Left hindlimb (tissue), 1 donor: ENCODE data around the gene EPB41L1.

Experiments used
- DNase-seq: peaks from one replicate; pipeline ENCODE4 v3.0.0-alpha.2; 2018

EPB41L1 gene

DNA sequence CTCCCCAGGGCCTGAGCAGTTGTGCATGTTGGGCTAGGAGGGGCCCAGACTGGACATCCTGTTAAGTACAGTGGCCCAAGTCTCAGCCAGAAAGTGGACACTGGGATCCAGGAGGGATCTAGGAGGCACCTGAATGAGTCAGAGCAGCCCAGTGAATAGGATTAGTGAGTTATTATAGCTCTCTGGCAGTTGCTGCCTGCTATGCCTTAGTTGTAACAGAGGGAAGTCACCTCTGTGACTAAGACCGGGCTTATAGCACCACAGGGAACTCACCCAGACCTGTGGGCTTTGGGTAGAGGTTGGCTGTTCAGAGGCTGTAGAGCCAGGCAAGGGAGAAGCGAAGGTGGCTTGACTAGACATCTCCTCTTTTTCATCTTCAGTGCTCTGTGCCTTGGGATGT lies 42.7 kb downstream of the EPB41L1 start:
- DNase-seq: no peak

DNA sequence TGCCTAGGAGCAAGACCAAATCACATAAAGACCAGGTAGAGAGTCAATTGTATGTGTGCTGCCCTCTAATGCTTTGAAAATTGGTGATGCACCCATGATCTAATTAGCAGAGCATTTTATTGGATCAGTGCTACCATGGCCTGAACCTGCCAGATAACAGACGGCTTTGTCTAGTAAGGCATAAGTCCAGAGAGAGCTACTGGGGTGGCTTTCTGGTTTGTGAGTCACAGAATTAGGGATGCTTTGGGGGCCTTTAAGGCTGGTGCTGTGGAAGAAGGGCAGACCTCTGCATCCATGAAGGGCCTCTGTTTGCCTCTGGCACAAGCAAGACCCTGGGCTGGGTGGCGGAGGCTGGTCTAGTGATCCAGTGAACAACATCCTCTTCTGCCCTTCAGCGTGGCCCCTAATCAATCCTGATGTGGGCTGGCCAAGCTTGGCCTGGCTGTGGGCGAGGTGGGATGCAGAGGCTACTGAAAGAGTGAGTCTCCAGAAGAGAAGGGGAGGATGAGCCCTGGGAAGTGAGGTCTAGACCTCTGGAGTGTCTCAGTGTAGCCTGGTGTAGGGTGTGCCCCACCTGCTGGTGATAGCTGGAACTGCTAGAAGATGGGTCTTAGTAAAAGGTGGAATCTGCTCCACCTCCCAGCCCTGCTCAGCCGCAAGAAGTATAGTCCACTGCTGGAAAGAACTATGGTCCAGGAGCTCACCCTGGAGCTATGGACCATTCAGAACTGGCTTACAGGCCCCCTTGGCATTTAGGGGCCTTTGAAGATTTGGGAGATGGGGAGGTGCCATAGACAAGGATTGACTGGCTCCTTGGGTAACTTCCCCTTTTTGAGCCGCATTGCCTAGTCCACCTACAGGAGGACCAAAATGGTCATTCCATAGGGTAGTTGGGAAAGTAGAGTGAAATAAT lies 45.1 kb downstream of the EPB41L1 start:
- peak; percentile 79 for DNase-seq

DNA sequence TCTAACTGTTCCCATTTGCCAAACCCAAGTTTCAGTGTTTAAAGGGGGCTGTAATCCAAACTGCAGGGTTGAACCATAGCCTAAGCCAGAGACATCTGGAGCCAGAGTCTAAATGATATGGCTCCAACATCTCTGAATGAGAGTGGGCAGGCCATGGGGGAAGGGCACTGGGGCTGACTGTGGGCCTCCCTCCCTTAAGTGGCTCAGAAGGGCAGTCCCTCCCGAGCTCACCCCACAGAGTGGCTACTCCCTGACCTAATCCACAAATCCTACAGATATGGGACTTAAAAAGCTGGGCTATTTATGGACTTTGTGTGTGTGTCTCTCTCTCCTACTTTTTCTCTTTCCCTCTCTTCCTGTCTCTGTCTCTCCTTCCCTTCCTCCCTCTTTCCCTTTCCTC lies 45.9 kb downstream of the EPB41L1 start:
- no peak for DNase-seq

DNA sequence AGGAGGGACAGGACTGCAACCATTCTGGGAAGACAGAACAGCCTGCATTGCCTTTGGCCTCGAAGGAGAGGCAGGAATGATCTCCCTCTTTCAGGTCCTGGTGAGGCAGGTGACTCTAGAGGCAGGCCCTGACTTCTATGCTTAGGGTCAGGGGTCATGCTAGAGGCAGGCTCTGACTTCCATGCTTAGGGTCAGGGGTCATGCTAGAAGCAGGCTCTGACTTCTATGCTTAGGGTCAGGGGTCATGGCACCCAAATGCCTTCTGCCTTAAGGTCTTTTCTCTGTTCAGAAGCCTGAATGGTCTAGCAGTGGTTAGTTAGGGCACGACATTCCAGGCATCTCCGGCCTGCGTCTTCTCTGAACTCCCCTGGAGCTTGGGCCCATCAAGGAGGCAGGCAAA lies 46.7 kb downstream of the EPB41L1 start:
- no peak for DNase-seq

DNA sequence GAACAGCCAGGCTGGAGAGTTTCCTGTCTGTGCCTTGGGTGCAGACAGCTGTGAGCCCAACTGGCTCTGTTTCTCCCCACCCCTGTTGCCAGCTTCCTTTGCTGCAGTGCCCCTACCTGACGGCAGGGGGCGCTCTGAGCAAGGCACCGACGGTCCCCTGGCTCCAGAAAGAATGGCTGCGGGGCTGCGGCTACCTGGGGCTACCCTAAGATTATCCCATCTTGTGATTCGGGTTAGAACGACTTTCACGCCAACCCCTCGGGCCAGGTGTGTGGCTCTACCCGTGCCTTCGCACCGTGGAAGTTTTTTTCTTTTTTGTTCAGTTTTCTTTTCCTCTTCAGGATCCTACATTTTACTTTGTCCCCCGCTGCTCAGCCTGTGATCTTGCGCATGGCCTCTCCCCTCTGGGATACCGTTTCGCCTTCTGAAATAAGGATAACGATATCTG lies 48.4 kb downstream of the EPB41L1 start:
- DNase-seq: peak; percentile 69

DNA sequence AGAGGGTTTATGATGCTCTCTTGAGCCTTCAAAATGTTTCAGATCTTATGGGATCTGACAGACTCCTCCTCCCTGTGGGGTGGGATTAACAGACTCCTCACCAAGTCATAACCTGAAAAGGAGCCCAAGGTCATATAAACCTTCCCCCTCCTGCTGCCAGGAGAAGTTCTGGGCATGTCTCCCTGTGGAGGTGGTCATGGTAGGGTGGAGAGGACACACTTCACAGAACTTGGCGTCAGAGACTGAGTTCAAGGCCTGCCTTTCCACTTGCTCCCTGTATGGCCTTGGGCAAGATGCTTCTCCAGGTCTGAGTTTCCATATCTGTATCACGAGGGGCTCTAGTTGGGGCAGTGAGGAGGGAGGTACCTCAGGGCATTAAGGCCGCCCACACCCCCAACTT lies 49.3 kb downstream of the EPB41L1 start:
- no peak for DNase-seq

DNA sequence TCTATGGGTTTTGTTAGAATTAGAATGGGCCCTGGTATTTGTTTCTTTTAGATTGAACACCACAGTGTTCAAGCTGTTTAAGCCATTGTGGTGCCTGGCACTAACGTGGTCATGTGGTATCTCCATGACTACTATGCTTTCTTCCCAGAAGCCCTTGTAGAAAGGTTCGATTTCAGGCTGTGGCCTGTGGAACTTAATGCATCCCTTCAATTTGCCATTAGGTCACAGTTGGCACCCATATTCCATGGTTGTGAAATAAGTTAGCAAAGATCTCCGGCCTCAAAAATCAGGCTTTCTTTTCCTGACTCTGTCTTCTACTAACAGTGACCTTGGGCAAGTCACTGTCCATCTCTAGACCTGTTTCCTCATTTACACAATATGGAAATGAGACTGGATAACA lies 50.5 kb downstream of the EPB41L1 start:
- DNase-seq: no peak

DNA sequence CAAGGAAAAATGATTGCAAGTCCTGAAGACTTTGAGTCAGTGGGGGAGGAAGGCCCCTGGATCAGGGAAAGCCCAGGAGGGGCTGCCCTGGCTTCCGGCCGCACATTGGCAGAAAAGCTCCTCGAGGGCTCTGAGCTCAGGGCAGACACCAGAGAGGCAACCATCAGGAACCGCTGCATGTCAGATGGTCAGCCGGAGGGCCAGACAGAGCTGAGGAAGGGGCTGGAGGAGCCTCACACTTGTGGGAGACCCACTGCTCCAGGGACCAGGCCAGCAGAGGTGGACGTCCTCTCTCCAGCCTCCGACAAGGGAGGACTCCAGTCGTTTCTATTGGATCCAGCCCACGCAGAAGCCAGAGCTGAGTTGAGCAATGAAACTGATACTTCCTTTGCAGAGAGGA lies 51.5 kb downstream of the EPB41L1 start:
- no peak for DNase-seq

DNA sequence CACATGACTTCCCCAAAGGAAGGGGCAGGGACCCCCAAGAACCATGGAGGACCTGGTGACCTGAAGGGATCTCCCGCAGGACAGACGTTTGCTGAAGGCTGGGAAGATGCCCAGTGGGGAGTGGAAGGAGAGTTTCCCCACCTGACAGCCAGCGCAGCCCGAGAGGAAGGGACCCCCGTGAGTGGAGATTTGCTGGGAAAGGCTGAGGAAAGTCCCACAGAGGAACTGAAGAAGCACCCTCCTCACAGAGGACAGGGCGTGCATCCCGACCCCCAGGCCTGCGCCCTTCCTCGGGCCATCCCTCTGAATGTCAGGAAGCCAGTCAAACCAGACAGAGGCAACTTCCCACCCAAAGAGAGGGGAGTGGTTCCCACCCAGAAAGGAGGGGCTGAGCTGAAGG lies 52.1 kb downstream of the EPB41L1 start:
- no peak for DNase-seq

DNA sequence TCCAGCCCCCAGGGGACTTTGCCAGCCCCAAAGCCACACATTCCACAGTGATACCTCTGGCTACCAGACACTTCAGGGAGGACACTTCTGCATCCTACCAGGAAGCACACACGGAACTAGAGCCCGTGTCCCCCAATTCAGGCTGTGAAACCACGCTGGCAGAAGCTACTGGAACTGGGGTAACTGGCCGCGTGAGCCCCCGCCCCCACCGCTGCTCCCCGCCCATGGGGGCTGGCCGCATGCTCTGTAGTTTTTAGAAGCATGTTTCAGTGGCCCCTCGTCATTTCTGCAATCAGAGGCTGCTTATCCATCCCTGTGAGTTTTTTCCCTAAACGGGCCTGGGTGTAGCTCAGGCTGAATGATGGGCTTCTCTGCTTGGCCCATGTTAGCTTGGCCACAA lies 53.1 kb downstream of the EPB41L1 start:
- DNase-seq: no peak

DNA sequence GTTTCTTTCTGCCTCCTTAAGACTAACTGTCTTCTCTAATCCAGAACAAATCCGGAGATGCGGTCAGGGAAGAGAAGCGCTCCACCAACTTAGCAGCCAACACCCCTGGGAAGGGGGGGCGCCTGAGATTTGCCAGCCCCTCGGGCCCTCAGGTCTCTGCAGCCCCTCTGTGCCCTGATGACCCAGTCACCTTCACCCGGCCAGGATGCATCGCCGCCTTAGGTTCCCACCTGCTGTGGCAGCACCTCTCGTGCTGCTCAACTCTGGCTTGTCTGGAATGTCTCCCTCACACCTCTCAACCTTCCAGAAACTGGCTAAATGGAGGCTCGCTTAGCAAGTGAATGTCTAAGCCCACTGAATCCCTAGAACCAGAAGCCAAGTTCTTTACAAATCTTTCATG lies 53.7 kb downstream of the EPB41L1 start:
- no peak for DNase-seq

DNA sequence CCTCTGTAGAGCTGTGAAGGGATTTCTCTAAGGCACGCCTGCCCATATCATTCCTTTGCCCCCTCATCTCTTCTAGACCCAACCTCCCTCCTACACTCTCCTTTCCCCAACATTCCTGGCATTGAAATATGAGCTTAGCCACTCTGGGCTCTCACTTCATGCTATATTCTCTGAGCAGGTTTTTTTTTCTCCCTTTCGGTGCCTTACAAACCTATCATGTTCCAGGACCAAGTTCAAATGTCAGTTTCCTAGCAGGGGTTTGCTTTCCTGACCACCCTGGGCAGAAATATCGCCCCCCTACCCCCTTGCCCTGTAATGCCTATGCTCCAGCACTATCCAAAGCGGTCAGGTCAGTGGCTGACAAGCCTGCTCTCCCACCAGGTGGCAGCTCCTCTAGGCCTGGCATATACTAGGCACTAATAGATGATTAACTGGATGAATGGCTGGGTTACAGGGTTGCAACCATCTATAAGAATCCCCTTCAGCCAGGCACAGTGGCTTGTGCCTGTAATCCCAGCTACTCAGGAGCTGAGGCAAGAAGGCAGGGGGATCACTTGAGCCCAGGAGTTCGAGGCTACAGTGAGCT lies 56.0 kb downstream of the EPB41L1 start:
- DNase-seq: no peak

DNA sequence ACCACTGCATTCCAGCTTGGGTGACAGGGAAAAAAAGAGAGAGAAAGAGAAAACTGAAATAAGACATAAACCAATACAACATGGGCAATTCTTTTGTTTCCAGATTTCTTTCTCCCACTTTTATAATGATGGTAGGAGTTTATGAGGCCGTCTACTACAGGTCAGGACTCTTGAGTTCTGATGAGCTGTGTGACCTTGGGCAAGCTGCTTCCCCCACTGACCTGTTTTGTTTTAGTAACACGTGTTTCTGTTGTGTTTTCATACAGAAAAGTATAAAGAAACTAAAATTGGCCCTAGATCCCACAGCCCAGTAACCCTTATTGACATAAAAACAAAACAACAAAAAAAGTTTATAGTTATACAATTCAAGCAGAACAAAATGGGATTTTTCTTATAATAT lies 58.8 kb downstream of the EPB41L1 start:
- no peak for DNase-seq

DNA sequence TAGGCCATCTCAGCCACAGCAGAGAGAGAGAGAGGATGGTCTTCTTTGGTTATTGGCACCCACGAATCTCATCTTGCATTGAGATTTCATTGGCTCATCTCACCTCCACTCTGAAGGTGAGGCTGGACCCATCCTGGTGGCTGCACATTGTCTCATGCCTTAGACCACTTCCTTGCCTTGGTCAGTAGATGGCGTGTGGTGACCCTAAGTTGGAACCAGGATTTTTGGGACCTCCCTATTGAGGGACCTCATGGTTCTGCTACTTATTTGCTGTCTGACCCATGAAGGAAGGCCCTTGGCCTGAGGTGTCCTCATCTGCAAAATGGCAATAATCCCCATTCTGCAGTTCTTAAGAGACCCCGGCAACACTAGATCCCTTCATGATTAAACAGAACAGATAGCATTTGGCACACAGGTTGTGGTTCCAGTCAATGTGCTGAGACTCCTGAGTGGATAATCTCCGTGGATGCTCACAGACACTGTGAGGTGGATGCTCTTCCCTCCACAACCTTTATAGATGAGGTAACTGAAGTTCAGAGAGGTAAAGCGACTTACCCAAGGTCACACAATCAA lies 60.2 kb downstream of the EPB41L1 start:
- no peak for DNase-seq

DNA sequence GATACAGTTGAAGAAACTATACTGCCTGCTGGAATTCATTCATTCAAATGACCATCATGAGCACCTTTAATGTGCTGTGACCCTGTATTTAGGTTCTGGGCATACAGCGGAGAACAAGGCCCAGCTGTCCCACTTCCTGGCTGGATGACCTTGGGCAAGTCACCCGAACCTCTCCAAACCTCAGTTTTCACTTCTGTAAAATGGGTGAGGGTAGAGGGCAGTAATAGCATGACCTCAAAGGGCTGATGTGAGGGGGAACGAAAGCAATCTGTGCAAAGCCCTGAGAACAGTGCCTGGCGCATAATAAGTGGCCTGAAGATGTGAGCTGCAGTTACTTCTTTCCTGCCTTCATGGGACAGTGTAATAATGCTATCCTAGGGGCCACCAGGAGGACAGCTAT lies 61.2 kb downstream of the EPB41L1 start:
- DNase-seq: no peak

DNA sequence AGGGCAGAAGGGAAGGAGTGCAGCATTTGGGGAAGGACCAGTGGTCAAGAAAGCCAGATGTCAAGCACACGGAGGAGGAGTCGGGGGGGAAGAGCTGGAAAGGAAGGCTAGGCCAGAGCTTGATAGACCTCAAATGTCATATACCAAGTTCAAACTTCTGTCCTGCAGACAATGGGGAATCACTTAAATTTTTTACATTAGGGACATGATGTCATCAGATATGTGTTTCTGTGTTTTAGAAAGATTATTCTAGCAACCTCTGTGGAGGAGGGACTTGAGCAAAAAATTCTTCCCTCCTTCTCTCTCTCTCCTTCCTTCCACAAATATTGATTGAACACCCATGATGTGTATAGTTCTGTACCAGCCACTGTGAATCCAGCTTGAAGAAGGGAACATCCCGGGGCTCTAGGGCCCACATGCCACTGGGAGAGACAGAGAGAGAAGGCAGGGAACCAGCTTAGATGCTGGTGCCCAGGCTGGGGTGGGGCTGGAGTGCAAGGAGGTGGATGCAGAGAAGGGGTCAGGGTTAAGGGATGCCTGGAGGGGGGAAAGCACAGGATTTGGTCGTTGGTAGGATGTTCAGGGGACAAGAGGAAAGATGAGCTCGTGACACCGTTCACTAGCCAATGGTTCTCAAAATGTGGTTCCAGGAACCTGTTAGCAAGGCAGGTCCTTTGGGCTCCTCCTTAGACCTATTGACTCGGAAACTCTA lies 61.9 kb downstream of the EPB41L1 start:
- no peak for DNase-seq

DNA sequence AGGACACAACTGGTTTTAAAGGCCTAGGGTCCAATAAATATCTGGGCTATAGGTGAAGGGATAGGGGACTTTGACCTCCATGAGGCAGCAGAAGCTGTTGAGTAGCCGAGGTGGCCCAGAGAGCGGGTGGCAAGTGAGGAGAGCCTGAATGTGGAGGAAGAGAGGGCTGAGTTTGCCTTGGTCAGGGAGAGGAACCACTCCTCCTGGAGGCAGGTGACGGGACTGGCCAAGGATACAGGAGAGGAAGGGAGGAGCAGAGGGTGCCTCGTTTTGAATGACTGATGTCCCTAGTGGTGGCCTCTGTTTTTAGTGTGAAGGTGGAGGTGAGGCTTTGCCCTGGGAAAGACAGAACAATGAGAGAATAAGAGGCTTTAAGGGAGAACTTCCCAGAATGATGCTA lies 62.7 kb downstream of the EPB41L1 start:
- no peak for DNase-seq

DNA sequence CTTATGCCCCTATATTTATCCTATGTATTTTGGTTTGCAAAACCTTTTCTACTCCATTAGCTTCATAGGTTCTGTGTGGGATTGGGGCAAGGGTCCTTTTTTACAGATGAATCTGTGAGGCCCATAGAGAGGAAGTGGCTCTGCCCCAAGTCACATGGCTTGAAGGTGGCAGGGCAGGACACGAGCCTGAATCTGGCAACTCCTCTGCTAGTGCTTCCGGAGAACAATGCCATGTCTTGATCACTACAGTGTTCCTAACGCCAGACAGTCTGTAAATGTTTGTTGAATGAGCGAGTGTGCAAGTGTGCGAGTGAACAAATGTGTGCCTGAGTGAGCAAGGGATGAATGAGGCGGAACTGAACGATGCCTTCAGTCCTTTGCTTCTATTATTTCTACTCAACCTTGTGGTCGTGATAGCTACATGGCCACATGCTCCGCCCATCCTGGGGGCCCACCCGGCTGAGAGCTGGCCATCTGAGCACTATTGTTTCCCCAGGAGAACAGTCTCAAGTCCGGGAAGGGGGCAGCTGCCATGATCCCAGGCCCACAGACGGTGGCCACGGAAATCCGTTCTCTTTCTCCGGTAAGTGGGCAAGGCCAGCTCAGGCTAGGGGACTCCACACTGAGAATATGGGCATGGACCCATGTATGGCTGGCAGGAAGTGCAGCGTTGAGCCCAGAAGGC lies 64.0 kb downstream of the EPB41L1 start:
- no peak for DNase-seq

DNA sequence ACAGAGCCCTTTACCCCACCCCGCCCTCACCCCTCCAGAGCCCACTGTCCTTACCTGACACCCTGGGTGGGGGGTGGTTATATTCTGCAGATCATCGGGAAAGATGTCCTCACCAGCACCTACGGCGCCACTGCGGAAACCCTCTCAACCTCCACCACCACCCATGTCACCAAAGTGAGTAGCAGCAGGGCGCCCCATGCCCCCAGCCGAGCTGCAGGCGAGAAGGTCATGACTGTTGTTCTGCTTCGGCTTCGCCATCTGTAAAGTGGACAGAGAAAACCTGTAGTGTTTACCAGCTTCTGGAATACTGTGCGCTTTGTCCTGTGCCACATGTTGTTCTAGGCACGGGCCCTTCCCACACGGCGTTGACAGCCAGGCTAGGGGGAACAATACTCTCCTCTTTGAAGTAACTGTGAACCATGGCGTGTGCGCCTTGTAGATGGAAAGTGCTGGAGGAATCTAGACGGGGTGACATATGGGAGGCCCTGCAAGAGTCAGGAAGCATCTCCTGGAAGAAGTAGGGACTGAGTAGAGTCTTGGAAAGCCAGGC lies 65.2 kb downstream of the EPB41L1 start:
- DNase-seq: no peak

DNA sequence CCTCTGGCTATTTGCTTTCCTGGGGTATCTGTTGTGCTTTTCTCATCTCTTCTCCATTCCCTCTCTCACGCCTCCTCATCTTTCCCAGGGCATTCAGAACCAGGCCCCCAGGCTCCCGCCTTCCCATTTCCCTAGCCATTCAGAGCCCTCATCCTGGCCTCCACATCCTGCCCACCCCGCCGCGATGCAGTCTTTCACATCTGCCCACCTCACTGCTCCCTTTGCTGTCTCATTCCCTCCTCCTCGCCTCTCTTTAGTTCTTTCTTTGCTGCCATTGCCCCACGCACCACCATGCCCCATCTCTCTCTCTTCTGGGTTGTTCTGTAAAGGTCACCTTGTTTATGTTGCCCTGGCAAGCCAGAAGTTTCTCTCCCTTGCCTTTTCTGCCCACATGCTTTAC lies 71.1 kb downstream of the EPB41L1 start:
- no peak for DNase-seq

DNA sequence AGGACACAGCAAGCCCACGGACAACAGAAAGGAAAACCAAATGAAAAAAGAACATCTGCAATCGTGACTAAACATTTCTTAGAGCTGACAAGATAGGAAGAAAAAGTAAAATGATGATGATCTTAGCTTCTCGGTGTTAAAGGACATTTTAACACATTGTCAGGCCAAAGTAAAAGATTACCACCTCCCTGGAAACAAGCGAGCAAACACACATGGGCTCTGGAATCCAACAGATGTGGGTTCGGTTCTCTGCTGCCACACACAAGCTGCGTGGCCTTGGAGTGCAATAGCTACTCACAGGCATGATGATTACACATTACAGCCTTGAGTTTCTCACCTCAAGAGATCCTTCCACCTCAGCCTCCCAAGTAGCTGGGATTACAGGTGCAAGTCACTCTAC lies 74.2 kb downstream of the EPB41L1 start:
- no peak for DNase-seq

DNA sequence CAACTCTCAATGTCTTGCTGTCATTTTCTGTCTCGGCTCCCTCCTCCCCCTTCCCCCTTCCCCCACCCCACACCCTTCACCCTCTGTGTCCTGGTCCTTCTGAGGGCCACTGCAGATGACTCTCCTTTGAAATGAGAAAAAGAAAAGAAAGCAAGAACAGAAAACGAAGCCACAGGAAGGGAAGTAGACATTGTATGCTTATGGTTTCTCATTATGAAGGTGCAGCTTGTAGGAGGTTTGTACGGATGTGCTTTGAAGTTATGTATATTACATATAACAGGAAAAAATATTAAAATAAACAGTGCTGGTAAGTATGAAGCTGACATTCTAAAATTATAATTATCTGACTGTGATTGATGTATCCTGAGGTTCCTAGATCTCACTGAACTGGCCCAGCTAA lies 75.5 kb downstream of the EPB41L1 start:
- DNase-seq: no peak

DNA sequence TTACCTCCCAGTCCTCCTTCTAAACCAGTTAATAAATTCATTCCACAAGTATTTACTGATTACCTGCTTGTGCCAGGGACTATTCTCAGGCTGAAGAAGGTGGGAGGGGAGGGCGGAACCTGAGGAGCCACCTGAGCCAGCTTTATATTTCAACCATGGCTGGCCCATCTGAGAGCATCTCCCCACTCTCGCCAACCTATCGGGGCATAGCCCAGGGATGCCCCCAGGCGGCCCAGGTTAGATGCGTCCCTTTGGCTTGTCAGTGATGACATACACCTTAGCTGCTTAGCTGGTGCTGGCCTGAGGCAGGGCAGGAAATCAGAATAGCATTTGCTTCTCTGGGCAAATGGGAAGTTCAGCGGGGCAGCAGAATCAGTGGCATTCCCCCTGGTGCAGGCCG lies 76.8 kb downstream of the EPB41L1 start:
- DNase-seq: no peak
